Measurements from ENCODE around the gene ADAP1.

Gene ADAP1

DNA sequence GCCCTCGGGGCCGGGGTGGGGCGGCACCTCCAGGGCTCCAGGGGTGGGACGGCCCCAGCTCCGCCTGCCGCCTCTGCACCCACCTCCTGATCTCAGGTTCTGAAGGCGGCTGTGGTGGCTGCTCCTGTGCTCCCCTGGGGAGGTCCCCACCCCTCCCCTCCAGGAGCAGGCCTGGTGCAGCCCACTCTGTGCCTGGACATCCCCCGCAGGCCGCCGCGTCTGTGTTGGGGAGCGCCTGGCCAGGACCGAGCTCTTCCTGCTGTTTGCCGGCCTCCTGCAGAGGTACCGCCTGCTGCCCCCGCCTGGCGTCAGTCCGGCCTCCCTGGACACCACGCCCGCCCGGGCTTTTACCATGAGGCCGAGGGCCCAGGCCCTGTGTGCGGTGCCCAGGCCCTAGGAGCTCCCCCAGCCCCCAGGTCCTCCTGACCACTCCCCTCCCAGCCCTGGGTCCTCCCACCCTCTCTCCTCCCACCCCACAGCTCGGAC lies 34.0 kb upstream of the ADAP1 start:
- no peak for DNase-seq

DNA sequence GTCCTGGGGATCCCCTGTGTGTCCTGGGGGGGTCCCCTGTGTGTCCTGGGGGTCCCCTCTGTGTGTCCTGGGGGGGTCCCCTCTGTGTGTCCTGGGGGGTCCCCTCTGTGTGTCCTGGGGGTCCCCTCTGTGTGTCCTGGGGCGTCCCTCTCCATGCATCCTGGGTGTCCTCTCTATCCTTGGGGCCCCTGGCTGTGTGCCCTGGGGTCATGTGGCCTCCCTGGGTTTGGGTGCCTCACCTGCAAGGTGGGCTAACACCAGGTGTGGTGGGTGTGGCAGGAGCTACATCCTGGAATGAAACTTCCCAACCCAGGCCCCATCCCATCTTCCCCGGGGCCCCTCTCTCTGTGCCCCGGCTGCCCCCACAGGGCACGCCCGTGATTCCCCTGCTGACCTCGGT lies 33.4 kb upstream of the ADAP1 start:
- DNase-seq = no peak

DNA sequence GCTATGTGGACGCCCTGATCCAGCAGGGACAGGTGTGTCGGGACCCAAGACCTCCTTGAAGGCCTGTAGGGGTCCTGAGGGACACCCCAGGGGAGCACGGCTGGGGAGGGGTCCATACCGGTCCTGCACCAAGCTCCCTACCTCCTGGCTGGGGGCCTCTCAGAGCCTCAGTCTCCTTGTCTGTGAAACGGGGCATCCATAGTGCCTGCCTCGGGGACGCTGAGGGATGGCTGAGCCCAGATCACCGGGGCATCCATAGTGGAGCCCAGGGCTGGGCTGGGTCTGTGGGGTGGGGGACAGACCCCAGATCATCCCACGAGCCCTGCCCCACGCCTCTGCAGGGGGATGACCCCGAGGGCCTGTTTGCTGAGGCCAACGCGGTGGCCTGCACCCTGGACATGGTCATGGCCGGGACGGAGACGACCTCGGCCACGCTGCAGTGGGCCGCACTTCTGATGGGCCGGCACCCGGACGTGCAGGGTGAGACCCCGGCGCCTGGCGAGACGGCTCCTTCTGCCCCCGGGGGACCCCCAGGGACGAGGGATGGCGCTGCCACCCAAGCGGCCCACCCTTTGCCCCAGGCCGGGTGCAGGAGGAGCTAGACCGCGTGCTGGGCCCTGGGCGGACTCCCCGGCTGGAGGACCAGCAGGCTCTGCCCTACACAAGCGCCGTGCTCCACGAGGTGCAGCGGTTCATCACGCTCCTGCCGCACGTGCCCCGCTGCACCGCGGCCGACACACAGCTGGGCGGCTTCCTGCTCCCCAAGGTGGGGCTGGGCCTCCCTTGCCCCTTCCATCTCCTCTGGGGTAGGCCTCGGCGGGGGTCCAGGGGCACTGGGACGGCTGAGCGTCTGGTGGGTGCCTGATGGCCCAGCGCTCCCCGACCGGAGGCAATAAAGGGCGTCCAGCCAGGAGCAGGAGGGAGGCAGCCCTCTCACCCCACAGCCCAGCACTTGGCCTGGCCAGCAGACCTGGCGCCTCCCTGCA lies 32.6 kb upstream of the ADAP1 start:
- DNase-seq = no peak

DNA sequence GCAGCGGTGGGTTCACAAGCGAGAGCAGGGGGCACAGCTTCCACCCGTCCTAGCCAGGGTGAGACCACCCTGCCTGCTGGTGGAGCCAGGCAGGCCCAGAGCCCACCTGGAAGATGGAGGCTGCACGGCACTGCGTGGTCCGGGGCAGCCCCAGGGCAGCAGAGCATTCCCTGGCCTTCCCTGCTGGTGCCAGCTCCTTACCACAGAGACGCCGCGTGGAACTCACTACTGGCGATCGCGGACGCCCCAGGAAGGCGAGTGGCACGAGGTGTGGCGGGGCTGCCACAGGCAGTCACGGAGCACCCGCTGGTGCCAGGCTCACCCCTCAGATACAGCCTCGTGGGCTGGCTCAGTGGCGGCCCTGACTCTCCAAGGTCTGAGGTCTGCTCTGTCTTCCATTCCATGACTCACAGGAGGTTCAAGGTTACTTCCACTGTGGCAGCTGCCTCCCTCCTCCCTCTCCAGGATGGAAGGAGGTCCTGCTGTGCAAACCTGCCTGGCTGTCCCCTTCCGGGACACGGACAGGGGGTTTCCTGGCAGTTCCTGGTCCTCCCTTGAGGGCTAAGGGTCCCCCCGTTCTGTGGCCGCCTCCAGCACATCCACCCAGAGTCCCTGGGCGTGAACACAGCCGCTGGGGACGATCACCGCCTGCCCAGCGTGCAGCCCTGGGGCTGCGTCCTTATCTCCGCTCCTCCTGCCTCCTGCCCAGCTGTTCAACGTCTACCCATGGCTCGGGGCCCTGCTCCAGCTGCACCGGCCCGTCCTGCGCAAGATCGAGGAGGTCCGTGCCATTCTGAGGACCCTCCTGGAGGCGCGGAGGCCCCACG lies 31.6 kb upstream of the ADAP1 start:
- DNase-seq = no peak

DNA sequence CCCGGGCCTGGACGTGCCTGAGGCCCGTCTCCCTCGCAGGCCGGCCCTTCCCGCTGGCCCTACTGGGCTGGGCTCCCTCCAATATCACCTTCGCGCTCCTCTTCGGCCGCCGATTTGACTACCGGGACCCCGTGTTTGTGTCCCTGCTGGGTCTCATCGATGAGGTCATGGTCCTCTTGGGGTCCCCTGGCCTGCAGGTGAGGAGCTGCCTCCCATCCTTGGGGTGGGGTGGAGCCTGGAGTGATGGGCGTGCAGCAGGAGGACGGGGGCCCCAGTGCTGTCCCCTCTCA lies 30.6 kb upstream of the ADAP1 start:
- no peak for DNase-seq

DNA sequence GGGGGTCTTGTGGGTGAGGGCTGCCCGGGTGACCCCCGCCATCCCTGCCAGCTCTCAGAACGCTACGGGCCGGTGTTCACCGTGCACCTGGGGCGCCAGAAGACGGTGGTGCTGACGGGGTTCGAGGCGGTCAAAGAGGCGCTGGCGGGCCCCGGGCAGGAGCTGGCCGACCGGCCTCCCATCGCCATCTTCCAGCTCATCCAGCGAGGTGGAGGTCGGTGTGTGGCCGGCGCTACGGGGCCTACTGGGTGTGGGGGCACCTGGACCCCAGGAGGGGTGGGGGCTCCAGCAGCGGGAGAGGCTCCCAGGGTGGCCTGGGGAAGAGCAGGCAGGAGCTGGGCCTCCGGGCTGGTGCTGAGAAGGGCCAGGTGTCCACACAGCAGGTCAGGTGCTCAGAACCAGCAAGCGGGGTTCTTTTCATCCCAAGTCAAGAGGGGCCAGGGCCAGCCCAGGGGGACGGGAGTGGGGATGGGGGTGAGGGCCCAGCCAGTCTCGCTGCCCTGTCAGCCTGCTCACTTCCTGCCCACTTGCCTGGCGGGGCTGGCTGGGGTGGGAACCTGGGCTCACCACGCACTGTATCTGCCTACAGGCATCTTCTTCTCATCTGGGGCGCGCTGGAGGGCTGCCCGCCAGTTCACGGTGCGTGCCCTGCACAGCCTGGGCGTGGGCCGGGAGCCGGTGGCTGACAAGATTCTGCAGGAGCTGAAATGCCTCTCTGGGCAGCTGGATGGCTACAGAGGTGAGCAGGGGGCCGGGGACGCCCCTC lies 30.1 kb upstream of the ADAP1 start:
- no peak for DNase-seq

DNA sequence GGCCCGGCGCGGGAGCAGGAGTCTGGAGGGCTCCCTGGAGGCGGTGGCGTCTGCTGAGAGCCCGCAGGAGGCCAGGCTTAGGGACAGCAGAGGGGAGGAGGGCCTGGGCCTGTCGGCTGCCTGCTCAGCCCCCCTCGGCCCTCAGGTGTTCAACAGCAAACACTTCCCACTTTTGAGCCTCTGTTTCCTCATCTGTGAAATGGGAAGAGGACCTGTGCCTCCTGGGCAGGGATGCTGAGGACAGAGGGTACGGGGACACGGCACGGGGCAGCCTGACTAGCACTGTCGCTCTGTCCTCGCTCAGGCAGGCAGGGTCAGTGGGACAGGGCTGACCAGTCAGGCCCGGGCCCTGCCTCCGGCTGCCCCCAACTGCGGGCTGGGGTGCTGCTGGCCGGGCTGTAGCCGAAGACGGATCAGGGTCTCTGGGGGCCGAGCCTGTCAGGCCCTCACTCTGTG lies 29.2 kb upstream of the ADAP1 start:
- no peak for DNase-seq

DNA sequence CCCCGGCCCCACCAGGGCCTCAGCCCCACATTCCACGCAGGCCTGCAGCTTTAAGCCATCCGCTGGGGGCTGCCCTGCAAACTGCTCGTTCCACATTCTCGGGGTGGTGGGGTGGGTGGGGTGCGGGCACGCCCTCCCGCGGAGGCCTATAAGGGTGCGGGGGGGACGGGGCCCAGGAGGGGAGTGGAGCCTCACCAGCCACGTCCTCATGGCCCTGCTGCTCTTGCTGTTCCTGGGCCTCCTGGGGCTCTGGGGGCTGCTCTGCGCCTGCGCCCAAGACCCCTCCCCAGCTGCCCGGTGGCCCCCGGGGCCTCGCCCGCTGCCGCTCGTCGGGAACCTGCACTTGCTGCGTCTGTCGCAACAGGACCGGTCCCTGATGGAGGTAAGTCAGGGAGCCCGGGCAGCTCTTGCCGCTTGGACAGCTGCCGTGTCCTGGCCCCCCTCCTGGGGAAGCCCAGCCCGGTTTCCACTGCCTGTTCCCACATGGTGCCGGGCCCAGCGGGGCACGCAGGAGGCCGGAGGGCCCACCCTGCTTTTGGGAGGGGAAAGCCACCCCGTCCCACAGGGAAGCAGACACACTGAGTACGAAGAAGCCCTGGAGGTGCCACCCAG lies 28.6 kb upstream of the ADAP1 start, which contains the start of gene CYP2W1:
Gene CYP2W1, plus strand, starts transcription at position 178 of the 612 bp plus-strand sequence. Its CDS starts 31 bp downstream, at position 209.
- no peak for DNase-seq

DNA sequence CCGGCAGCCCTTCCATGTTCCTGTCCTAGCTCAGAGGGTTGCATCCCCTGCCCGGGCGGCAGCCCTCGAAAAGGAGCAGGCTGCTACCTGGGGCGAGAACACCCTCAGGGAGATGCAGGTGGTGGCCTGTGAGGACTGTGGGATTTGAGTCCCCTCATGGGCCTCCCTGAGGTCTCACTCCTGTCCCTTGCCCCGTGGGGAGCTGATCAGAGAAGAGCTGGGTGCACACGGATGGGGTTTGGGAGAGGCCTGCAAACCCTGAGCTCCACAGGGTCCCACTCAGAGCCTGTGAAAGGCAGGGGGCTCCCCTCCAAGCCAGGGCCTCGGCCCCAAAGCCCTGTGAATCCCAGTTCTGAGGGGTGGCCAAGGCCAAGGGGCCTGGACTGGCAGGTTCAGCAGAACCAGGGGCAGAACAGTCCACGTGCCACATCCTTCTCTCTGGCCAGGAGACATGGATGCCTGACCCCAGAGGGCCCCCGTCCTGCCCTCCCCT lies 28.1 kb upstream of the ADAP1 start:
- no peak for DNase-seq

DNA sequence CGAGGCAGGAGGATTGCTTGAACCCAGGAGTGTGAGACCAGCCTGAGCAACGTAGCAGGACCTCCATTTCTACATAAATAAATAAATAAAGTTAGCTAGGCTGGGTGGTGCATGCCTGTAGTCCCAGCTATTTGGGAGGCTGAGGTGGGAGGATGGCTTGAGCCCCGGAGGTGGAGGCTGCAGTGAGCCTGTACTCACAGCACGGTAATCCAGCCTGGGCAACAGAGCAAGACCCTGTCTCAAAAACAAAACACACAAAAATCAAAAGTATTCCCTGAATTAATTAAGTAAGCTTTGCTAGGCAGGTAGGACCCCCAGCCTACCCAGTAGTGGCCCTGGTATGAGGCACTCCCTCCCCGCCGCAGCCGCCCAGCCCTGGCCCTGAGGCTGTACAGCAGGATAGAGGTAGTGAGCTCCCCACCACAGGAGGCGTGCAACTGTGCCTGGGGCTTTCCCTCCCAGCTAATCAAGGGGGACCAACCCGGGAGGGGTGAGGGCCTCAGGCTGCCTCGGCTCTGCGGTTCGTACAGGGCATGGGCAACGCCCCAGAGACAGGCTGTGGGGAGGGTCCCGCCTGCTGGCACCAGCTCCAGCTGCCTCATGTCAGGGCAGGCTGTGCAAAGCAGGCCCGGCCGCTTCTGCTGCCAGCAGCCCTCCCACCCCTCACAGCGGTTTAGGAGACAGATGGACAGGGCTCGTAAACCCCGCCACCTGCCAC lies 27.5 kb upstream of the ADAP1 start:
- DNase-seq = no peak

DNA sequence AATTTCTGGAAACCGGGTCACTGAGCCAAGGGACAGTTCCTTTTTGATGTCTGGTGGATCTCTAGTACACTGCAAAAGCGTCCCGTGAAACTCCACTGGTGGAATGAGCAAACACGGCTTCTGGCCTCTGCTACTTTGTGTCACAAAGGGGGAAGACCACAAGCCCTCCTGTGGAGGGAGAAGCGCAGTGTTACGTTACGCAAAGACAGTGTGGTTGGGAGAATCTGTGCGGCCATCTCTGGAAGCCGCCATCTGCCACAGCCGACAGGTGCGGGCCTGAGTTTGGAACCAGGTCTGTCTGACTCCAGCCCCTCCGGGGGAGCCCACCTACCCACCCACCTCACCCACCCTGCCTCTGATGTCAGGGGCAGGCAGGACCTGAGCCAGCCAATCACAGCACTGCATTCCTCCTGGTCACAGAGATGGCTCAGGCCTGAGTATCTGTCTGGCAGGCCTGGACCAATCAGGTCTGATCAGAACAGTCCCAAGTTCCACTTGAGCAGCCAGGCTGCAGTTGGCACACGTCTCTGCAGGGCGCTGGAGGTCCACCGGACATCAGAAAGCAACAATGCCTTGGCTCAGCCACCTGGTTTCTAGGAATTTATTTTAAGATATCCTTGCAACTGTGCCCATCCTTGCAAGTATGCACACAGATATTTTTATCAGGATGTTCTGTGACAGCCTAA lies 25.5 kb upstream of the ADAP1 start:
- no peak for DNase-seq

DNA sequence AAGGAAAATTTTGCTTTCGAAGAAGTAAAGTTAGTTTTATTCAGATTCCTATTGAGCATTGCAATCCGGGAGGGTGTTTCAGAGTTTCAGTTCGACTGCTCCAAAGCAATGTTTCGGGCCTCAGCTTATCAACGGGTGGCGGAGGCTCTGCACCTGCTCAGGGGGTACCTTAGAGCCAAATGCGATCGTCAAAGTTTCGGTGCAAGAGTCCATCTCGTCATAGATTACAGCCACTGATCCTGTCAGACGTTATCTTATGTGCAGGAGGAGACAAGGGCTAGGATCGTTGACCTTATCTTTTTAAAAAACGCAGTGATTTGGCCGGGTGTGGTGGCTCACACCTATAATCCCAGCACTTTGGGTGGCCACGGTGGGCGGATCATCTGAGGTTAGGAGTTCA lies 24.7 kb upstream of the ADAP1 start:
- DNase-seq = no peak

DNA sequence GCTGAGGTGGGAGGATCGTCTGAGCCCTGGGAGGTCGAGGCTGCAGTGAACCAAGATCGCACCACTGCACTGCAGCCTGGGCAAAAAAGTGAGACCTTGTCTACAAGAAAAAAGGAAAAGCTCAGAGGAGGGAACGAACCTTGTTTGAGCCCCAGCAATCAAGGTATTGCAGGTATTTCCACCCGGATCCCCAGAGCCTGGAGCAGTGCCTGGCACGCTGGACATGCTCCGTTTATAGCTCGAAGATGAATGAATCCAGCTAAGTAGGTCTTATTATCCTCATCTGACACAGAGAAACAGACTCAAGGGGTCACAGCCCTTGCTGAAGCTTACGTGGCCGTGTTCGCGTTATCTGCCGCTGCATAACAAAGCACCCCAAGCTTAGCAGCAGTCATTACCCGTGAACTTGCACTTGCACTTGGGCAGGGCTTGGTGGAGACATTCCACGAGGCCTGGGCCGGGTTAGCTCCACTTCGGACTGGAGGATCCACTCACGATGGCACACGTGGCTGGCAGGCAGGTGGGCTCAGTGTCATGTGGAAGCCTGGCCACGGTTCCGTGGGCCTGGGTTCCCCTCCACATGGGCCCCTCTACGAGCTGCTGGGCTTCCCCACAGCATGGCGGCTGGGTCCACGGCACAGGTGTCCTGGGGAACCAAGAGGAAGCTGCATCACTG lies 24.1 kb upstream of the ADAP1 start:
- no peak for DNase-seq

DNA sequence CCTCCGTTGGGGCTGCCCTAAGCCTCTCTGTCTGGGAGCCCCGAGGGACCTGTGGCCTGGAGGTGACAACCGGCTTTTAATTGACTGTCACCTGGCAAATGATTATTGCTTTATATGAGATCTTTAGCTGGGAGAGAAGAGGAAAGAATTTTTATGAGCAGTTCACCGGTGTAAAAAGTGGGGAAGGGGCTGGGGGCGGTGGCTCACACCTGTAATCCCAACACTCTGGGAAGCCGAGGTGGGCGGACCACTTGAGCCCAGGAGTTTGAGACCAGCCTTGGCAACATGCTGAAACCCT lies 23.5 kb upstream of the ADAP1 start:
- DNase-seq = no peak

DNA sequence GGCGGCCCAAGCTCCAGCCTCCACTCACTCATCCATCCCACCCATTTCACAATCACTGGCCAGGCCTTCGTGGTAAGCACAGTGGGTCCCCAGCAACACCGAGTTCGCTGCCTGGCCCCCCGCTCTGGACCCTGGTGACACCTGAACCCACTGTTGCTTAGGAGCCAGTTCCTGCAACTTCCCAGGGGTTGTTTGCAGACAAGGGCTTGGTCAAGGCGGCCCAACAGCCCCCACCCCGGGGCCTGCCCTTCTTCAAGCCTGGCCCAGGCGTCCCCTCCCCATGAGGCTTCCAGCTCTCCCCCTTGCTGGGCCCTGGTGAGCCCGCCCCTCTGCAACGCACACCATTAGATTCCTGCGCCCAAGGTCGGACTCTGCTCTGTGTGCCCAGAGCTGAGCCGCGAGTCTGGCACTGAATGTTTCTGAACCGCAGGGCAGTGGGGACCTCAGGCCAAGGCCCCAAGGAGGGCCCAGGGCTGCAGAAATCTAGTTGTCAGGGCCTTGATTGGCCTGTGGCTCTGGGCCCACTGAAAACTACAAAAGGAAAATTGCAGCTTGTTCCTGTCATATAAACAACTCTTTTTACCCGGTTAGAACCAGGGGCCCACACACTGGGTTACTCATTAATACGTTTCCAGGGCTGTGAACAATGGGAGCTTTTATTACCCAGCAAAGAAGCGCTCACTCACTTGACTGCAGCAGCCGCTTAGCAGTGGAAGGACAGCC lies 23.0 kb upstream of the ADAP1 start:
- no peak for DNase-seq

DNA sequence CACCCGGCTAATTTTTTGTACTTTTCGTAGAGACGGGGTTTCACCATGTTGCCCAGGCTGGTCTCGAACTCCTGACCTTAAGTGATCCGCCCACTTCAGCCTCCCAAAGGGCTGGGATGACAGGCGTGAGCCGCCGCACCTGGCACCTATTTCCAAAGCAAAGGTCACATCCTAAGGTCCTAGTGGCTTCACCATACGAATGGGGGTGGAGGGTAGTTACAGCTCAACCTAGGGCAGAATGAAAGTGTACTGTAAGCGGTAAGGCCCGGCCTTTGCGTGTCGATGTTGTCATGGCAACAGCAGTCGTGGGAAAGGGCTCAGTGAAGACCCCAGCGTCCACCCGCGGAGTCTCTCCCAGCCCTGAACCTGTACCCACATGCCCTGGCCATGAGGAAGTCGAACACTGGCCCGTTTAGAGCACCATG lies 22.4 kb upstream of the ADAP1 start:
- DNase-seq = no peak

DNA sequence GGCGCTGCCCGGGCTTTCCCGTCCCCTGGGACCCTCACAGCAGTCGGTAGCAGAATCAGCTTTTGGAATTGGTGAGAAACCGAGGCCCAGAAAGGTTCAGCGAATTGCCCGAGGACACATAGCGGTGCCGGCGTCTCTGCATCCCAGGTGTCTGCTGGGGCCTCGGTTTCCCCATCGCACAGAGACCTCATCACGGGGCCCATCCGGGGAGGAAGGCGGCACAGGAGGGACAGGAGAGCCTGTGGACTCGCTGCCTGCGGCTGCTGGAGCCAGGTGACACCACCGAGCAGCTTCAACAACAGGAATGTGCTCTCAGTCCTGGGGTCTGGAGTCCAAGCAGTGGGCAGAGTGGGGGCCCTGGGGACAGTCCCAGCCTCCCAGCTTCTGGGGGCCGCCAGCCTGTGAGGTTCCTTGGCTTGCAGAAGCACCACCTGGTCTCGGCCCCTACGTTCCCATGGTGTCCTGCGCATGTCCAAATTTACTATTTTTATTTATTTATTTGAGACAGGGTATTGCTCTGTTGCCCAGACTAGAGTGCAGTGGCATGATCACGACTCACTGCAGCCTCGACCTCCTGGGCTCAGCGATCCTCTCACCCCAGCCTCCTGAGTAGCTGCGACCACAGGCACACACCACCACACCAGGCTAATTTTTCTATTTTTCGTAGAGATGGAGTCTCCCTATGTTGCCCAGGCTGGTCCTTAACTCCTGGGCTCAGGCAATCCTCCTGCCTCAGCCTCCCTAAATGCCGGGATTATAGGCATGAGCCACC lies 21.4 kb upstream of the ADAP1 start:
- DNase-seq = no peak

DNA sequence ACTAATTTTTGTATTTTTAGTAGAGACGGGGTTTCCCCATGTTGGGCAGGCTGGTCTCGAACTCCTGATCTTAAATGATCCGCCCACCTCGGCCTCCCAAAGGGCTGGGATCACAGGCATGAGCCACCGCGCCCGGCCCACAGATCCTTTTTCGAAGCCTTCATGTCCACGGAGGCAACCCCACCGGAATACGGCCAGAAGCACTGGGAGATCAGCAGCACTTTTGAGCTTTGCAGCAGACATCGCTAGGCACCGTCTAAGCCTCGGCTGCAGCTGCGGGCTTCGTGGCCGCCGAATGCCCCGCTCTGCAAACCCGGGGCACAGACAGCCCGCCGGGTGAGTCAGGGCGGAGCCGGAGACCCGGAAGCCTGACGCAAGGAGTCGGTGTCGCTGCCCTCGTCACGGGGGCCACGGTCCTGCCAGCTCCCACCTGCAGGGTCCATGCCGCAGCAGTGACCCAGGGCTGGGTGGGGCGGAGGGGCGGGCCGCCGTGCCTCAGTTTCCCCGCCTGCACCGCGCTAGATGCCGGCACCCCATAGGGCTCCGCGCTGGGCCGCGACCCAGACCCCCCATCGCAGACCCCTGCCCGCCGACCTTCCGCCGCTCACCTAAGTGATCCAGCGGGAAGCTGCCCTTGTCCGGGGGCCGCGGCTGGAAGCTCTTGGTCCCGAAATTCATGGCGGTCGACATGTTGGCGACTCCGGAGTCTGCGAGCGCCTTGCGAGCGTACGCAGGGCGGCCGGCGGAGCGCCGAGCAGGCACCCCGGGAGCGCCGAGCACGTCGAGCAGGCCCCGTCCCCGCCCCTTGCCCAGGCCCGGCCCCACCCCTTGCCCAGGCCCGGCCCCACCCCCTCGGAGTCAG lies 20.6 kb upstream of the ADAP1 start, which contains the start of gene COX19:
Gene COX19, minus strand, starts transcription at position 730 of the 862 bp plus-strand sequence. Its CDS starts 40 bp downstream, at position 690.
- DNase-seq = peak; percentile 90

Measured in activated CD8-positive, alpha-beta memory T cell treated with anti-CD3 and anti-CD28 coated beads, Interleukin-2, amount 50 U/mL, for 4 hours (primary cell).